Lower lobe of right lung (tissue), 2 donors: ENCODE data around the gene OLFM1. TPM values are rescaled to one million over a fixed set of nuclear protein-coding genes. Genes with fewer than 3 reads are reported as not detected.

Experiments
- ATAC-seq, 2 donors: fragments of 200-7000 bp; cut with Tn5 transposase; one replicate each; pipeline ENCODE4 v1.9.1; 2020 to 2022; ENCODE audit warnings: mild to moderate bottlenecking in 2 of 2, moderate library complexity in 2 of 2
- DNase-seq: peaks from one replicate; pipeline ENCODE4 v3.0.0-alpha.2; 2020
- H3K27ac ChIP-seq: fragments of 200-600 bp; one replicate; pipeline ENCODE4 v1.8.0; 2022
- H3K27me3 ChIP-seq: fragments of 200-600 bp; one replicate; pipeline ENCODE4 v1.8.0; 2022; ENCODE audit warnings: low read depth
- H3K36me3 ChIP-seq: fragments of 200-600 bp; one replicate; pipeline ENCODE4 v1.8.0; 2022; ENCODE audit warnings: mild to moderate bottlenecking
- H3K4me1 ChIP-seq: fragments of 200-600 bp; one replicate; pipeline ENCODE4 v1.8.0; 2022
- H3K4me3 ChIP-seq: fragments of 200-600 bp; one replicate; pipeline ENCODE4 v1.8.0; 2022; ENCODE audit warnings: mild to moderate bottlenecking
- H3K9me3 ChIP-seq: fragments of 200-600 bp; one replicate; pipeline ENCODE4 v1.8.0; 2022
- CTCF ChIP-seq: fragments of 200-600 bp; IDR thresholded peaks from one replicate; pipeline ENCODE4 v1.8.0; 2022; ENCODE audit warnings: antibody characterized with exemption, mild to moderate bottlenecking
- intact Hi-C: fragments of 100-400 bp; cut with DNase I; formaldehyde crosslinking; loops from one replicate; pipeline ENCODE4 v1.11.0; 2022
- total RNA-seq: library from RNA; stranded (reverse); fragmentation: NEBNext Ultra II Directional; extraction: Animal tissue kit (Norgen Biotek cat#: 25700); gene quantifications from one replicate; pipeline ENCODE4 v1.2.1, GENCODE V29; 2021
- donor health status: DM: no; HTN: yes; CAD: no; lungs with severe emphysema.

OLFM1 gene
- total RNA-seq, 1 donor from 2014 or later: 24.1 TPM

GRCh38 chr9:135090547-135090946 lies 3.1 kb downstream of the OLFM1 start:
- ATAC-seq (no peak), DNase-seq (no peak)
- Histone ChIP-seq H3K4me1 (peaks cover 25% of the 10 kb centered on the region), H3K36me3 (no peaks in the 10 kb centered on the region), H3K4me3 (no peak overlapping the region), H3K27ac (no peak overlapping the region), H3K27me3 (peaks cover 36% of the 10 kb centered on the region), H3K9me3 (no peaks in the 10 kb centered on the region)
- intact Hi-C loops: no loop called here
- no peak for TF ChIP-seq CTCF

GRCh38 chr9:135091545-135091944 lies 4.1 kb downstream of the OLFM1 start:
- no peak for ATAC-seq
- TF ChIP-seq CTCF: no peak
- Histone ChIP-seq H3K27me3 (peaks cover 32% of the 10 kb centered on the region), H3K4me3 (no peak overlapping the region), H3K9me3 (no peaks in the 10 kb centered on the region), H3K27ac (no peak overlapping the region), H3K36me3 (no peaks in the 10 kb centered on the region), H3K4me1 (peaks cover 15% of the 10 kb centered on the region)
- no peak for DNase-seq
- intact Hi-C loops: no loop called here

DNA sequence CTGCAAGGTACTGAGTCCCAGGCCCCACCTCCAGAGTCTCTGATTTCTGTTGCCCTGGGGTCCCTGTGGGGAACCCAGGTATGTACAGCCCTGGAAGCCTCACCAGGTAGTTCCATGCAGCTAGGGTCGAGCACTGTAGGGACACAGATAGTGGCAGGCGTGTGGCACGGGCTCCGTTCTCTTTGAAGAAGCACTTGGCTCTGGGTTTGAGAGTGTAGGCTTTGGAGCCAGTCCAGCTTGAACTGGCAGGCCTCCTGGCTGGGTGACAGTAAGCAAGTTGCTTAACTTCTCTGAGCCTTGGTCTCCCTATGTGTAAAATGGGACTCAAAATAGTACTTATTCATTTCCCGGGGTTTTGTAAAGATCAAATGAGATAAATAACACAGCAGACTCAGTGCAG lies 5.6 kb downstream of the OLFM1 start:
- peak in 1 of 2 donors; percentile 7 for ATAC-seq
- Histone ChIP-seq H3K27me3 (peaks cover 21% of the 10 kb centered on the region), H3K9me3 (no peaks in the 10 kb centered on the region)

GRCh38 chr9:135093911-135094584 lies 6.6 kb downstream of the OLFM1 start:
- peaks cover 16% of the 10 kb centered on the region for H3K27me3 ChIP-seq
- no peaks in the 10 kb centered on the region for H3K4me1 ChIP-seq
- ATAC-seq (no peak), DNase-seq (no peak)
- no peak overlapping the region for H3K4me3 ChIP-seq
- no peak overlapping the region for H3K27ac ChIP-seq
- no peaks in the 10 kb centered on the region for H3K36me3 ChIP-seq
- no peak for TF ChIP-seq CTCF
- intact Hi-C loops: no loop called here
- no peaks in the 10 kb centered on the region for H3K9me3 ChIP-seq

More for the DNA sequence above, 5.6 kb downstream of the OLFM1 start:
- intact Hi-C loops: no loop called here
- TF ChIP-seq CTCF: no peak
- Histone ChIP-seq H3K4me3 (no peak overlapping the region), H3K4me1 (peaks cover 7% of the 10 kb centered on the region), H3K36me3 (no peaks in the 10 kb centered on the region), H3K27ac (no peak overlapping the region)
- no peak for DNase-seq

GRCh38 chr9:135095470-135096407 lies 8.3 kb downstream of the OLFM1 start:
- Histone ChIP-seq H3K36me3 (no peaks in the 10 kb centered on the region), H3K27ac (no peak overlapping the region), H3K27me3 (peaks cover 8% of the 10 kb centered on the region), H3K4me1 (no peaks in the 10 kb centered on the region), H3K4me3 (no peak overlapping the region), H3K9me3 (no peaks in the 10 kb centered on the region)
- intact Hi-C loops: no loop called here
- TF ChIP-seq CTCF: no peak
- ATAC-seq: no peak
- DNase-seq: no peak
